ENCODE results near the gene SMCO2. TPM values are rescaled to one million over a fixed set of nuclear protein-coding genes. Genes with fewer than 3 reads are reported as not detected.

SMCO2 gene
- total and polyA plus RNA-seq, 2 of the 8 experiments (the other 6 are each of a cell fraction or from before 2014, with no cell fraction given): 0.24 to 0.80 TPM

- peak overlapping the region; percentile 28; the same call in 1 of the 2 replicates for H4K8ac ChIP-seq (ENCODE audit: extremely low read depth, insufficient read depth, low read length)
- peaks cover 0 to 10% (median 5%) of the 10 kb centered on the region in 4 experiments; a peak in 5 of 7 replicates for H3K4me1 ChIP-seq (replicated peaks in 1 of 4; ENCODE audit: control insufficient read depth in 3 of 4, insufficient read depth in 4 of 4, low read length in 3 of 4)
- no peak overlapping the region for H3K4ac ChIP-seq (replicated peaks; ENCODE audit: insufficient read length, low read depth, low read length)
- no peak overlapping the region for H2BK120ac ChIP-seq (replicated peaks; ENCODE audit: low read depth, low read length)
- no peak overlapping the region for H3K4me3 ChIP-seq (ENCODE audit: extremely low read depth in 1 of 4, insufficient read depth in 2 of 4, low read depth in 3 of 4, low read length in 4 of 4)
- DNase-seq (ENCODE audit: low read depth in 1 of 2, low spot score in 2 of 2) (no peak), FAIRE-seq (peak; percentile 42)
- 64% methylated on average over 7 of the region's 8 CpGs; no CpG with 5 or more reads in 1 of the 2 experiments for WGBS, 2 experiments (ENCODE audit: extremely low coverage in 1 of 2, insufficient coverage in 1 of 2, insufficient read length in 1 of 2, insufficient replicate concordance in 2 of 2, low coverage in 1 of 2, low lambda C conversion rate in 2 of 2, missing lambda C conversion rate in 1 of 2)
- POLR2A ChIA-PET (ENCODE audit: partially characterized antibody): interaction anchor here (2.9 kb wide), 1 partner anchor 17 kb away, joined by 16 read pairs; the partner anchor contains the start of gene PPFIBP1
- no peak overlapping the region for H2BK20ac ChIP-seq (ENCODE audit: low read length)
- H3K9ac ChIP-seq (replicated peaks in 1 of 4; ENCODE audit: extremely low read depth in 1 of 4, low read depth in 3 of 4, low read length in 3 of 4): no peak overlapping the region
- H4K5ac ChIP-seq (ENCODE audit: insufficient read length, low read depth, low read length): no peak overlapping the region
- no peak overlapping the region for H3K23ac ChIP-seq (ENCODE audit: insufficient read length)
- no peaks in the 10 kb centered on the region for H4K20me1 ChIP-seq (replicated peaks in 1 of 2; ENCODE audit: control insufficient read depth in 1 of 2, insufficient read depth in 2 of 2, low read length in 2 of 2)
- no peak overlapping the region for H3K56ac ChIP-seq (replicated peaks; ENCODE audit: insufficient read length, low read depth, low read length)
- no peak overlapping the region for H2AFZ ChIP-seq (ENCODE audit: low read length)
- 0 out of 2 replicates have a peak overlapping the region, but pooled peaks have one; percentile 38 for H3K18ac ChIP-seq (ENCODE audit: extremely low read depth, low read length)
- peaks cover 0 to 33% of the 10 kb centered on the region in 2 experiments; a peak in 1 of 4 replicates for H3K79me2 ChIP-seq (ENCODE audit: control insufficient read depth in 1 of 2, insufficient read depth in 2 of 2, low read length in 2 of 2)
- no peak overlapping the region for H3K27ac ChIP-seq (ENCODE audit: low read depth, low read length)
- H4K91ac ChIP-seq (replicated peaks; ENCODE audit: insufficient read length, low read length): no peak overlapping the region
- peaks cover 7% of the 10 kb centered on the region; the same call in 1 of the 2 replicates for H3K79me1 ChIP-seq (ENCODE audit: low read depth, low read length)
- 0 out of 4 replicates have a peak overlapping the region, but pooled peaks of 1 of the 2 experiments have one; percentile 29 for H3K4me2 ChIP-seq (ENCODE audit: insufficient read depth in 1 of 2, low read depth in 2 of 2, low read length in 2 of 2)
- no peak overlapping the region for H2BK5ac ChIP-seq (ENCODE audit: low read depth, low read length)
- no peak overlapping the region for H2BK12ac ChIP-seq (ENCODE audit: low read depth, low read length)
- H3K36me3 ChIP-seq (ENCODE audit: control insufficient read depth in 2 of 4, insufficient read depth in 4 of 4, low read length in 3 of 4): no peaks in the 10 kb centered on the region
- no peak overlapping the region for H3K14ac ChIP-seq (ENCODE audit: insufficient read length)
- H2AK5ac ChIP-seq (ENCODE audit: low read depth, low read length): no peak overlapping the region; the same call in 1 of the 2 replicates
- no peaks in the 10 kb centered on the region for H3K9me3 ChIP-seq (ENCODE audit: insufficient read depth in 2 of 2, low read depth in 1 of 2, low read length in 1 of 2)
- CTCF ChIA-PET (ENCODE audit: partially characterized antibody): interaction anchor here (0.6 to 1.0 kb wide), 3 partner anchors 9 to 86 kb away, joined by 3 read pairs; no protein-coding TSS in a partner anchor
- no peaks in the 10 kb centered on the region for H3K23me2 ChIP-seq (ENCODE audit: low read depth, low read length)
- H3K27me3 ChIP-seq (replicated peaks in 1 of 4; ENCODE audit: control insufficient read depth in 3 of 4, extremely low read depth in 1 of 4, insufficient read depth in 3 of 4, low read length in 3 of 4): no peaks in the 10 kb centered on the region; a peak in 1 of 7 replicates
- no peak overlapping the region for H2BK15ac ChIP-seq (ENCODE audit: low read length)
- no peak for TF ChIP-seq BRCA1 (IDR thresholded peaks at IDR 0.05; ENCODE audit: low read depth, low read length)
- TF ChIP-seq MAX (IDR thresholded peaks at IDR 0.05): peak; percentile 36; the same call in 1 of the 2 replicates
- peak; percentile 32 for TF ChIP-seq ASH2L (IDR thresholded peaks at IDR 0.05; ENCODE audit: low read length)
- TF ChIP-seq E2F6 (IDR thresholded peaks at IDR 0.05): no peak
Observed at GRCh38 chr12:27541031-27541719, 94.6 kb downstream of the SMCO2 start.

All from H1 (cell line).